Retinal pigment epithelial cell (primary cell): ENCODE measurements around the gene PGGHG.
"Not testable (repeated sequence)": the region's sequence is repeated elsewhere in the genome, so short reads cannot be mapped to it uniquely, and the experiment has no call there.

ENCODE experiments used
- DNase-seq: peaks from one replicate; pipeline ENCODE4 v3.0.0-alpha.2; 2010; ENCODE audit warnings: low read depth
- H3K4me3 ChIP-seq: 2 replicates; pipeline ENCODE4 v1.5.1; 2011; ENCODE audit warnings: mild to moderate bottlenecking, low read length, control low read depth, moderate library complexity
- TF ChIP-seq, protein P1 (sequence below): conservative IDR thresholded peaks from 2 replicates; pipeline ENCODE4 v1.5.1; 2011; ENCODE audit warnings: low read depth, low read length, control low read depth, inconsistent platforms

Gene PGGHG

GRCh38 chr11:304915-305843 is 16.3 kb downstream of the PGGHG start:
- TF ChIP-seq, protein P1, sequence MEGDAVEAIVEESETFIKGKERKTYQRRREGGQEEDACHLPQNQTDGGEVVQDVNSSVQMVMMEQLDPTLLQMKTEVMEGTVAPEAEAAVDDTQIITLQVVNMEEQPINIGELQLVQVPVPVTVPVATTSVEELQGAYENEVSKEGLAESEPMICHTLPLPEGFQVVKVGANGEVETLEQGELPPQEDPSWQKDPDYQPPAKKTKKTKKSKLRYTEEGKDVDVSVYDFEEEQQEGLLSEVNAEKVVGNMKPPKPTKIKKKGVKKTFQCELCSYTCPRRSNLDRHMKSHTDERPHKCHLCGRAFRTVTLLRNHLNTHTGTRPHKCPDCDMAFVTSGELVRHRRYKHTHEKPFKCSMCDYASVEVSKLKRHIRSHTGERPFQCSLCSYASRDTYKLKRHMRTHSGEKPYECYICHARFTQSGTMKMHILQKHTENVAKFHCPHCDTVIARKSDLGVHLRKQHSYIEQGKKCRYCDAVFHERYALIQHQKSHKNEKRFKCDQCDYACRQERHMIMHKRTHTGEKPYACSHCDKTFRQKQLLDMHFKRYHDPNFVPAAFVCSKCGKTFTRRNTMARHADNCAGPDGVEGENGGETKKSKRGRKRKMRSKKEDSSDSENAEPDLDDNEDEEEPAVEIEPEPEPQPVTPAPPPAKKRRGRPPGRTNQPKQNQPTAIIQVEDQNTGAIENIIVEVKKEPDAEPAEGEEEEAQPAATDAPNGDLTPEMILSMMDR, result peak; percentile 82
- no peak overlapping the region for H3K4me3 ChIP-seq
- DNase-seq, result peak; percentile 25

GRCh38 chr11:305844-306211 is 16.9 kb downstream of the PGGHG start:
- H3K4me3 ChIP-seq, result no peak overlapping the region
- TF ChIP-seq, protein P1, result no peak
- DNase-seq, result no peak

GRCh38 chr11:306645-307371 is 17.9 kb downstream of the PGGHG start:
- H3K4me3 ChIP-seq, result no peak overlapping the region

DNA sequence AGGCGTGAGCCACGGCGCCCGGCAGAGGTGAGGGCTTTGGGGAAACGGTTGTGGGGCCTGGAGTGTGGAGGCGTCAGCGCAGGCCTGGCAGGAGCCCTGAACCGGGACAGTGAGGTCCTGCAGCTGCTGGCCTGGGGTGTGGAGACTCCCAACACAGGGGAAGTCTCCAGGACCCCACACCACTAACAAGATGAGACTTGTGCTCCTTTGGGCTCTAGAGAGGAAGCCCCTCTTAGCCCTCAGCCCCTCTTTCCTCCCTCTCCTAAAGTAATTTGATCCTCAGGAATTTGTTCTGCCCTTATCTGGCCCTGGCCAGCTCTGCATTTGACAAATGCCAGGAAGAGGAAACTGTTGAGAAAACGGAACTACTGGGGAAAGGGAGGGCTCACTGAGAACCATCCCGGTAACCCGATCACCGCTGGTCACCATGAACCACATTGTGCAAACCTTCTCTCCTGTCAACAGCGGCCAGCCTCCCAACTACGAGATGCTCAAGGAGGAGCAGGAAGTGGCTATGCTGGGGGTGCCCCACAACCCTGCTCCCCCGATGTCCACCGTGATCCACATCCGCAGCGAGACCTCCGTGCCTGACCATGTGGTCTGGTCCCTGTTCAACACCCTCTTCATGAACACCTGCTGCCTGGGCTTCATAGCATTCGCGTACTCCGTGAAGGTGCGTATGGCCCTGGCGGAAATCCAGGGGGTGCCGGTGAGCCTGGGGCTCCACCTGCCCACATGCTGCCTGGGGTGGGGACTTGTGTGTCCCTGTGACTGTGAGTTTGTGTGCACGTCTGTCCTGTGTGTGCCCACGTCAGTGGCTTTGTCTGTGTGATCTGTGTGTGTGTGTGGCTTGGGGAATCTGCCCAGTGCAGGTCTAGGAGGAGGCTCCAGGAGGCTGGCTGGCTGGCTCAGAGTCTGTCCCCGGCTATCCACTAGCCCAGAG is 19.1 kb downstream of the PGGHG start, which contains the start of gene IFITM2:
Gene IFITM2, plus strand, starts transcription at position 51 of the 943 bp plus-strand sequence. Its CDS starts 377 bp downstream, at position 428.
- peak; percentile 45 for DNase-seq
- H3K4me3 ChIP-seq, result peak within 1 kb of the TSS; percentile 61
- TF ChIP-seq, protein P1, result peak; percentile 2

More at GRCh38 chr11:306645-307371, 17.9 kb downstream of the PGGHG start:
- TF ChIP-seq, protein P1, result no peak
- no peak for DNase-seq

DNA sequence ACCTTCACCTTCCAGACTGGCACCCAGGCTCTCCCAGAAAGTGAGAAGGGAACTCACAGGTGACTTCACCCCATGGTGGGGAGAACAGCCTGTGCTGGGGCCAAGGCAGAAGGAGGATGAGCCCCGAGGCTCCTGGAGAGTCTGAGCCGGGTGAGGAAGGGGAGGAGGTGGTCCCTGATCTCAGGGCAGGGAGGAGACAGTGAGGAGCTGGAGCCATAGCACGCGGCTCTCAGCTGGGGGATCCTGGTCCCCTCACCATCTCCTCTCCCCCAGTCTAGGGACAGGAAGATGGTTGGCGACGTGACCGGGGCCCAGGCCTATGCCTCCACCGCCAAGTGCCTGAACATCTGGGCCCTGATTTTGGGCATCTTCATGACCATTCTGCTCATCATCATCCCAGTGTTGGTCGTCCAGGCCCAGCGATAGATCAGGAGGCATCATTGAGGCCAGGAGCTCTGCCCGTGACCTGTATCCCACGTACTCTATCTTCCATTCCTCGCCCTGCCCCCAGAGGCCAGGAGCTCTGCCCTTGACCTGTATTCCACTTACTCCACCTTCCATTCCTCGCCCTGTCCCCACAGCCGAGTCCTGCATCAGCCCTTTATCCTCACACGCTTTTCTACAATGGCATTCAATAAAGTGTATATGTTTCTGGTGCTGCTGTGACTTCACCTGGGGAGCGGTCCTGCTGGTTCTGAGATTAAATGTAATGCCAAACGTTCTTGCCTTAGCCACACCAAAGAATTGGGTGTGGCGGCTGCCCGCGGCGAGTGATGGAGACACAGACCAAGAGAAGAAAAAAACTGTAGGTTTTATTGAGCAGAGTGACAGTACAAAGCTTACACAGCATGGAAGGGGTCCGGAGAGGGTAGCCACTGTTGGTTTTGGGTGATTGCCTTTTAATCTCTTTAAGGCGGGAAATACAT is 20.1 kb downstream of the PGGHG start:
- DNase-seq, result not testable (repeated sequence)

GRCh38 chr11:309979-310572 is 21.1 kb downstream of the PGGHG start:
- peak overlapping the region; percentile 22 for H3K4me3 ChIP-seq
- not testable (repeated sequence) for DNase-seq

More for the DNA sequence above, 20.1 kb downstream of the PGGHG start:
- H3K4me3 ChIP-seq, result peak overlapping the region; percentile 29

GRCh38 chr11:311013-311748 is 22.3 kb downstream of the PGGHG start:
- peak overlapping the region; percentile 29 for H3K4me3 ChIP-seq
- DNase-seq, result not testable (repeated sequence)
